HG03439 (cell line): ENCODE results near the gene TLL2.

ENCODE experiments used
- ATAC-seq: cut with Tn5 transposase; IDR thresholded peaks from one replicate; pipeline ENCODE4 v1.9.1; 2021; ENCODE audit warnings: mild to moderate bottlenecking, moderate library complexity; ENCODE audit not compliant: unreplicated experiment

Gene TLL2

GRCh38 chr10:96436035-96436434, 77.7 kb downstream of the TLL2 start:
- no peak for ATAC-seq

- no peak for ATAC-seq
These were observed 82.3 kb downstream of the TLL2 start for GRCh38 chr10:96431211-96431970.

- no peak for ATAC-seq
These were observed 86.4 kb downstream of the TLL2 start for GRCh38 chr10:96427291-96427690.

GRCh38 chr10:96422525-96422924, 91.2 kb downstream of the TLL2 start:
- no peak for ATAC-seq

- ATAC-seq: no peak
These were observed 91.7 kb downstream of the TLL2 start for GRCh38 chr10:96421995-96422394.

- no peak for ATAC-seq
These were observed 93.3 kb downstream of the TLL2 start for GRCh38 chr10:96420228-96421009.

- no peak for ATAC-seq
These were observed 94.4 kb downstream of the TLL2 start for GRCh38 chr10:96419351-96419750.

- ATAC-seq: no peak
These were observed 95.1 kb downstream of the TLL2 start for GRCh38 chr10:96418582-96418981.

- ATAC-seq: no peak
These were observed 96.3 kb downstream of the TLL2 start for GRCh38 chr10:96417441-96417840.

GRCh38 chr10:96416643-96417042, 97.1 kb downstream of the TLL2 start:
- ATAC-seq: no peak

- ATAC-seq: no peak
These were observed 97.7 kb downstream of the TLL2 start for GRCh38 chr10:96415891-96416554.

GRCh38 chr10:96415150-96415890, 98.4 kb downstream of the TLL2 start:
- no peak for ATAC-seq

- no peak for ATAC-seq
These were observed 99.4 kb downstream of the TLL2 start for GRCh38 chr10:96414303-96414702.

GRCh38 chr10:96413151-96413787, 100.5 kb downstream of the TLL2 start:
- ATAC-seq: no peak

GRCh38 chr10:96411716-96412320, 101.9 kb downstream of the TLL2 start:
- ATAC-seq: no peak

GRCh38 chr10:96410296-96410695, 103.4 kb downstream of the TLL2 start:
- ATAC-seq: no peak

GRCh38 chr10:96408201-96408600, 105.5 kb downstream of the TLL2 start:
- no peak for ATAC-seq

- no peak for ATAC-seq
These were observed 106.1 kb downstream of the TLL2 start for GRCh38 chr10:96407560-96408069.

- no peak for ATAC-seq
These were observed 107.6 kb downstream of the TLL2 start for GRCh38 chr10:96406091-96406490.
